GM21367 (cell line): ENCODE results near the gene ACO1.
A peak's percentile ranks its signal among the peaks of the same experiment; 100 is the strongest.
"Not testable (repeated sequence)": the region's sequence is repeated elsewhere in the genome, so short reads cannot be mapped to it uniquely, and the experiment has no call there.

Experiments
- ATAC-seq: cut with Tn5 transposase; IDR thresholded peaks from one replicate; pipeline ENCODE4 v1.9.1; 2021; ENCODE audit not compliant: unreplicated experiment

ACO1 gene

DNA sequence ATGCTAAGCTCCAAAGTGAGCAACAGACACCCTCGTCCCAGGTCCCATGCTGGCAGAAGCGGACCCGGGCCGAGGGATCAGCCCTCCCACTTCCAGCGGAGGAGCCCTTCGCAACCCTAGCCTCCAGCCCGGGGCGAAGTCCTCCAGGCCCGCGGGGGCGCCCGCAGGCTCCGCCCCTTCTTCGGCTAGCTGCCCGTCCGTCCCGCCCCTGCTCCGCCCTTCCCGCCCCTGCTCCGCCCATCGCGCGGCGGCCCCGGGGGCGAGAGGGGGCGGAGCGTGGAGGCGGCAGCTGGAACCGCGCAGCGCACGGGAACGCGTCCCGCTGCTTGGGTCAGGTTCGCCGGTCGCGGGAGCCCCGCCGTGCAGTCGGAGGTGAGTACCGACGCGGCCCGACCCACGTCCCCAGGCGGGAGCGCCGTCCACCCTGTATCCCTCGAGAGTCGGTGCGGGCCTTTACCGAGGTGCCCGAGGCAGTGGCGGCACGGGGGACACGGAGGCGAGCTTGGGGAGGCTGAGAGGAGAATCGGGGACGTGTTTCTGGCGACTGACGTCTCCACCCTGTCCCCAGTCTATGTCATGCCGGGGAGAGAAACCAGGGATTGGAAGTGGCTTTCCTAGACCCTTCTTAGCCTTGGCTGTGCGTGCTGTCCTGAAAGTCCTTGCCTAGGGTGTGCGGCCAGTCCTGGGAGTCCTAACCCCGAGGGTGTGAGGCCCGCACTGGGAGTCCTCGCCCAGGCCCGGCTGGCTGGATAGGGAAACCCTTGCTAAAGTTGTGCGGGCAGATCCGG, at the start of gene ACO1:
Gene ACO1, plus strand, starts transcription at position 280 of the 788 bp plus-strand sequence. CDS start 20,864 bp downstream, outside the sequence.
- ATAC-seq, result peak; percentile 95

DNA sequence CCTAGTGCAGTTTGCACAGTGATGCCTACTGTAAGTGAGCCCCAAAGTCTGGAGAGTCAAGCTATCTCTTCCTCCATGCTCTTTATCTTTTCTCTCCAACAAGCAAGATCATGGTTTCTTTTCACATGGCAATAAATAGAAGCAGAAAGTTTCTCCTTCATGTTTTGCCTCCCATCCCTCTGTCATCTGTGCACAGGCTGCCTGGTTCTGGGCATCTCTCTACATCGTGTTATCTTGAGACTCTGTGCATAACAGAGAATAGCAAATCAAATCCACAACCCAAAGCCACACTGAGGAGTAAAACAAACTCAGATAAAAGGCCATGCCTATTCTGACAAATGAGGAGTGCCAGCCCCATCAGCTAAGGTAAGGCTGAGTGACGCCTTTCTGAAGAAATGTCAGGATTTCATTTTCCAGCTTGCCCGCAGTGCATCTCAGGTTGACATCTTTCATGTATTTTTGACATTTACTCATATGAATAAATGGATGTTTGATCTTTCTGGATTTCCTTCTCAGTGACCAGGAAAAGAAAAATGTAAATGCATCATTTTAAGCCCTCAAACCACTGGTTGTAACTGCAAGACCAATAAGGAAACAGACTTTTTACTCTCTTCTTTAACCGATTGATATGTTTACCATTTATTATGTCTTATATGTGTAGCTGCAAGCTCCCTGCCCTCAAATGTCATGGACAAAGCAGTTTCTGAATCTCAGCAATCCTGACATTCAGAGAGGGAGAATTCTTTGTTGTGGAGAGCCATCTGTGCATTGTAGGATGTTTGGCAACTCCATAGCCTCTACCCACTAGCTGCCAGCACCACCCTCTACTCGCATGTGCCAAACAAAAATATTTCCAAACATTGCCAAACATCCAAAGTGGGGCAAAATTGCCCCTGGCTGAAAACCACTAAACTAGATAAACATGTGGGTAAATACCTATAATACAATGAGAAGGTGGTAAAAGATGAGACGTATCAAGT, 49.2 kb upstream of the ACO1 start:
- ATAC-seq, result no peak

GRCh38 chr9:32339424-32339823, 45.0 kb upstream of the ACO1 start:
- ATAC-seq, result peak; percentile 51

- no peak for ATAC-seq
Observed at GRCh38 chr9:32340361-32340760, 44.1 kb upstream of the ACO1 start.

- ATAC-seq, result no peak
Observed at GRCh38 chr9:32344551-32345182, 39.8 kb upstream of the ACO1 start.

- ATAC-seq, result no peak
Observed at GRCh38 chr9:32345243-32345642, 39.2 kb upstream of the ACO1 start.

GRCh38 chr9:32347571-32347970, 36.9 kb upstream of the ACO1 start:
- ATAC-seq, result no peak

DNA sequence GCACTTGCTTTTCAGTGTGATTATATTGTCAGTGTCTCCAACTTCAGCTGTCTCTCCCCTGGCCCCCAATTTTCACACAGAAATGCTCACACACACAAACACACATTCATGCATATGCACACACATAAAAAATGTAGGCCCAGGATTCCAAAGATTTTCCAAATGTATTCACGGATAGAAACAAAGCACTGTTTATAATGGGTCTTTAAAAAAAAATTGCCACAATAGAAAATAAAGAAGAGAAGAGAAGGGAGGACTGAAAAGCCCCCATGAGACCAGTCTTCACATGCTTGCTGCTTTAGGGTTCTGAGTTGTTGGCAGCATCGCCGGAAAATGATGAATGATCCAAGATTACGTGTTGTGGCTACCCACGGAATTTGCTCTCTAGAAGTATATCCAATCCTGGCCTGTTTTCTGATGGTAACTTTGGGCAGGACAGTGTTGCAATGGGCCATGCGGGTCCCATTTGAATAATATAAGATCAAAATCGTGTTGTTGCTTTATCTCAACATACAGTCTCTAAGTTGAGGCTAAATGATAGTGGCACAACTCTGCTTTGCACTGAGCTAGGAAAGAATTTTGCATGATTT, 36.2 kb upstream of the ACO1 start:
- ATAC-seq, result no peak

GRCh38 chr9:32349013-32349412, 35.4 kb upstream of the ACO1 start:
- ATAC-seq, result no peak

DNA sequence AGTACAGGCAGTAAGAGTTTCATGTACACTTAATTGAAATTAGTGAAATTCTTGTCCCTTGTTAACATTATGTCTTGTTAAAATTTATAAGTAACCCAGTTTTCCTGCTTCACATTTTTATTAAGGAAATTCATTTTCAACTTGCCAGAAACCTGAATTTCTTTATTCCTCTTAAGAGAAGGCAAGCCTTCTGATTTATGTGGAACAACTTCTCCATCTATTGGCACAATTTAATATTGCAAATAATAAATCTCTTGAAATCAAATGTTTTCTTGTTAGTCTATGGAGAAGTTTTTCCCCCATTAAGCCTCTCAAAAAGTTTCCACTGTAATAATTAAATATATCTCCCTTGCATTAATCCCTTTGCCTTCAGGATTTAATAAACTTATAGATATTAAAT, 33.8 kb upstream of the ACO1 start:
- no peak for ATAC-seq

GRCh38 chr9:32351845-32352244, 32.6 kb upstream of the ACO1 start:
- no peak for ATAC-seq

DNA sequence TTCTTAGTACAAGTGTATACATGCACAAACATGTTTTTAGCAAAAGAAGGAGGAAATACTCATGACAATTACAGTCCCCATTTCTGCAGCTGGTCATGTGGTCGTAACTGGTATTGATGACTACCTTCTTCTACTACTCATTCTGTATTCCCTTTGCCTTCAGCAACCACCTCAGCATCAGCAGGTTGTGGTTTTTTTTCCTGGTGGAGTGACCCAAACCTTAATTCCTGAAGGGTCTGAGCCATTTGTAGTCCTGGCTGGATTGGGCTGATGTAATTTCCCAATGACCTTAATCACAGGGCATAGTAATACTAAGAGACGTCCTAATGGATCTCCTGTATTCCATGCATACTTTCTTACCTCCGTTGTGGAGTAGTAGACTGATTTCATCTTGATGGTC, 31.0 kb upstream of the ACO1 start:
- not testable (repeated sequence) for ATAC-seq

GRCh38 chr9:32359452-32359851, 25.0 kb upstream of the ACO1 start:
- ATAC-seq, result no peak

- no peak for ATAC-seq
Observed at GRCh38 chr9:32360983-32361673, 23.3 kb upstream of the ACO1 start.

DNA sequence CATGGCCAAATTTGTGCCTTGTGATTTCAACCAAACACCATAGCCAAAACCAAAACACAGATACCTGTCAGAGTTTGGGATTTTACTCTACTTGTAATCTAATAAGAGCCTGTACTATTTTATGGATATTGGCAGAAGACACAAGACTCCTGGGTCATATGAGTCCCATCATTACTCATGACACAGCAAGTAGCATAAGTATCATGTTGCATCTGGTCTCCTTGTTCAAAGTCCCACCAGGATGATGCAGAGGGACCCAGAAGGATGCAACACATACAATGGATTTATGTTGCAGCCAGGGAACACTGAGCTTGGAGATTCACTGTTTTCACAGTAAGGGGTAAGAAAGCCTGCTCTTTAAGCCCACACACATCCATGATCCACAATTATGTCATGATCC, 13.2 kb upstream of the ACO1 start:
- no peak for ATAC-seq

DNA sequence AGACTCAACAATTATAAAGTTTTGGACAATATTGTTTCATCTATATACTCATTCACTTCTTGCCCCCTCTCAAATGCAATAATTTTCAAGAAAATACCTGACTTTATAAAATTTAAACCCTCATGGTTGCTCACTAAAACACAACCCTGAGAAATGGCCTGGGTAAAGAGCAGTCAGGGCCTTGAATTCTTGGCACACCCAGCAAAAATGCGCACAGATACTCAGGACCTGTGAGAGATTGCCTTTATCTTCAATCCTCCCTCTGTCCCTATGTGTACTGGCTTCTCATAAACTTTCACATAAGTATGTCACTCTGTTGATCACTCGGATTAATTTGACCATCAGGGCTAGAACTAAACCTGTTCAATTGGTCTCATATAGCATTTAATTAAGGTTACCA, 12.8 kb upstream of the ACO1 start:
- ATAC-seq, result no peak

GRCh38 chr9:32376285-32376684, 8.2 kb upstream of the ACO1 start:
- ATAC-seq, result no peak

DNA sequence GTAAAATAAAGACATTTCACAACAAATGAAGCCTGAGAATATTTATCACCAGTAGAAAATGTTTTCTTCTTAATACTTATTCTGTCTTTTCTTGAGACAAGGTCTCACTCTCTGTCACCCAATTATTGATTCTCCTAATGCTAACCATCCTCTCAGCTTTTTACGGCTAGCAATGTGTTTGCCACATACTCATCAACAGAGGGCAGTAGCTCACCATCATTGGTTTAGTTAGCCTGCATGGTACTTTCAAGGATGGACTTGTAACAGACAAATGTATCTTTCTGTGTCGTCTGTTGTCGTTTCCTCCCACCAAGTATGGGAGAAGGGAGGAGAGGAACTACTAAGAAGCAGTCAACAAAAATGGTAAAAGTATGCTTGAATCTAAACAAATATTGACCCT, 5.9 kb upstream of the ACO1 start:
- peak; percentile 83 for ATAC-seq

- peak; percentile 66 for ATAC-seq
Observed at GRCh38 chr9:32378993-32379729, 5.3 kb upstream of the ACO1 start.

- ATAC-seq, result no peak
Observed at GRCh38 chr9:32380944-32381343, 3.5 kb upstream of the ACO1 start.
